HepG2 (cell line): ENCODE data around the gene CLIC3. TPM values are rescaled to one million over a fixed set of nuclear protein-coding genes. Genes with fewer than 3 reads are reported as not detected.

Experiments used
- ETV6 ChIP-seq: sonication (generic); formaldehyde crosslinking; conservative IDR thresholded peaks from 2 replicates; pipeline ENCODE4 v1.4.0; 2020; ENCODE audit warnings: missing genetic modification reagents
- HNRNPLL ChIP-seq: fragments of 200-400 bp; formaldehyde crosslinking; IDR thresholded peaks from 2 replicates; pipeline ENCODE4 v1.6.1; 2017; ENCODE audit warnings: mild to moderate bottlenecking, low read depth, low read length; ENCODE audit not compliant: poor library complexity, severe bottlenecking
- MIER2 ChIP-seq: IDR thresholded peaks from 2 replicates; pipeline ENCODE4 v1.6.1; 2016; ENCODE audit warnings: missing biosample characterization, missing genetic modification reagents
- MYPOP ChIP-seq: sonication (generic); formaldehyde crosslinking; IDR thresholded peaks from 2 replicates; pipeline ENCODE4 v1.8.1; 2023; ENCODE audit warnings: mild to moderate bottlenecking, moderate library complexity, missing genetic modification reagents
- NR1H2 ChIP-seq: sonication (generic); formaldehyde crosslinking; IDR thresholded peaks from 2 replicates; pipeline ENCODE4 v1.8.1; 2022; ENCODE audit warnings: low read depth, missing genetic modification reagents, borderline replicate concordance
- SP5 ChIP-seq: IDR thresholded peaks from 2 replicates; pipeline ENCODE4 v1.6.1; 2016; ENCODE audit warnings: low read depth, borderline replicate concordance
- STAT6 ChIP-seq: sonication (generic); formaldehyde crosslinking; IDR thresholded peaks from 2 replicates; pipeline ENCODE4 v1.4.0; 2020; ENCODE audit warnings: missing genetic modification reagents, mild to moderate bottlenecking, borderline replicate concordance
- ZNF10 ChIP-seq: sonication (generic); formaldehyde crosslinking; IDR thresholded peaks from 2 replicates; pipeline ENCODE4 v1.4.0; 2020; ENCODE audit warnings: mild to moderate bottlenecking, low read depth, missing genetic modification reagents, borderline replicate concordance
- ZNF235 ChIP-seq: sonication (generic); formaldehyde crosslinking; IDR thresholded peaks from 2 replicates; pipeline ENCODE4 v1.8.1; 2023; ENCODE audit warnings: mild to moderate bottlenecking, missing genetic modification reagents, borderline replicate concordance
- ZNF317 ChIP-seq: sonication (generic); formaldehyde crosslinking; IDR thresholded peaks from 2 replicates; pipeline ENCODE4 v1.5.0; 2020; ENCODE audit warnings: mild to moderate bottlenecking, missing genetic modification reagents
- ZNF512B ChIP-seq: sonication (generic); formaldehyde crosslinking; IDR thresholded peaks from 2 replicates; pipeline ENCODE4 v1.5.1; 2020; ENCODE audit warnings: missing genetic modification reagents, mild to moderate bottlenecking, borderline replicate concordance
- ZSCAN25 ChIP-seq: sonication (generic); formaldehyde crosslinking; IDR thresholded peaks from 2 replicates; pipeline ENCODE4 v1.8.0; 2022; ENCODE audit warnings: mild to moderate bottlenecking, missing genetic modification reagents
- polyA plus RNA-seq, 8 experiments: library from polyadenylated mRNA; depleted of rRNA in 3 of 8; stranded (reverse) in 7 of 8; unstranded in 1 of 8; fragments of >200 nt; fragmentation: Illumina TruSeq in 4 of 8; extraction: Trizol in 4 of 8; gene quantifications; 2 replicates each; pipeline versions ENCODE4 v1.2.1 to v1.2.3, GENCODE V29; 2011 to 2016; ENCODE audit warnings: low read depth in 4 of 8, missing spikeins in 1 of 8, mixed read lengths in 1 of 8; ENCODE audit not compliant: insufficient read depth in 1 of 8
- total RNA-seq, 5 experiments: library from RNA; depleted of rRNA; stranded (reverse); fragments of >200 nt; fragmentation: Illumina TruSeq; extraction: Trizol; gene quantifications; 2 replicates each; pipeline ENCODE4 v1.2.3, GENCODE V29; 2016; ENCODE audit warnings: low read depth in 1 of 5

CLIC3 gene
- total and polyA plus RNA-seq, 2 of the 13 experiments (the other 11 are each of a cell fraction or from before 2014, with no cell fraction given), result 0.51 to 1.5 TPM

GRCh38 chr9:136945333-136946227, 50.8 kb downstream of the CLIC3 start (continued):
- TF ChIP-seq STAT6 (CRISPR knock-in tag) (no peak; the same call in 1 of the 2 replicates), NR1H2 (CRISPR knock-in tag) (no peak), ZNF317 (no peak), ZNF235 (CRISPR knock-in tag) (0 out of 2 replicates have a peak, but pooled peaks have one; percentile 44), ZNF512B (CRISPR knock-in tag) (no peak), ZNF10 (CRISPR knock-in tag) (no peak), HNRNPLL (peak; percentile 24), ETV6 (CRISPR knock-in tag) (no peak), MYPOP (CRISPR knock-in tag) (no peak), MIER2 (CRISPR knock-in tag) (no peak), SP5 (peak; percentile 73; the same call in 1 of the 2 replicates), ZSCAN25 (CRISPR knock-in tag) (no peak)

Other genes with a start within 250 kb of the CLIC3 start
Only the 30 nearest of the 38 such genes appear.
- gene TMEM141, start 205.2 kb downstream of the CLIC3 start, total RNA-seq (2016; rRNA removed; fragmentation: Illumina TruSeq; extraction: Trizol), result 81.0 and 84.7 TPM in 2 replicates
- gene TMEM141, start 205.2 kb downstream of the CLIC3 start, polyA plus RNA-seq (2011; rRNA removed), result 199 and 202 TPM in 2 replicates
- 3.0 and 5.0 TPM in 2 replicates for gene CCDC183, start 200.2 kb downstream of the CLIC3 start, total RNA-seq (2016; rRNA removed; fragmentation: Illumina TruSeq; extraction: Trizol)
- 66.4 and 91.2 TPM in 2 replicates for gene CCDC183, start 200.2 kb downstream of the CLIC3 start, polyA plus RNA-seq (2011; rRNA removed)
- 66.4 and 81.5 TPM in 2 replicates for gene RABL6, start 188.6 kb downstream of the CLIC3 start, total RNA-seq (2016; rRNA removed; fragmentation: Illumina TruSeq; extraction: Trizol)
- gene RABL6, start 188.6 kb downstream of the CLIC3 start, polyA plus RNA-seq (2011; rRNA removed), result 125 and 139 TPM in 2 replicates
- 0.48 and 1.1 TPM in 2 replicates for gene AJM1, start 154.1 kb downstream of the CLIC3 start, total RNA-seq (2016; rRNA removed; fragmentation: Illumina TruSeq; extraction: Trizol)
- 1.2 and 1.4 TPM in 2 replicates for gene AJM1, start 154.1 kb downstream of the CLIC3 start, polyA plus RNA-seq (2011; rRNA removed)
- 155 and 192 TPM in 2 replicates for gene PHPT1, start 147.2 kb downstream of the CLIC3 start, total RNA-seq (2016; rRNA removed; fragmentation: Illumina TruSeq; extraction: Trizol)
- gene PHPT1, start 147.2 kb downstream of the CLIC3 start, polyA plus RNA-seq (2011; rRNA removed), result 184 and 189 TPM in 2 replicates
- 1.2 and 6.0 TPM in 2 replicates for gene MAMDC4, start 144.2 kb downstream of the CLIC3 start, total RNA-seq (2016; rRNA removed; fragmentation: Illumina TruSeq; extraction: Trizol)
- 6.8 and 7.9 TPM in 2 replicates for gene MAMDC4, start 144.2 kb downstream of the CLIC3 start, polyA plus RNA-seq (2011; rRNA removed)
- gene EDF1, start 130.3 kb downstream of the CLIC3 start, total RNA-seq (2016; rRNA removed; fragmentation: Illumina TruSeq; extraction: Trizol), result 379 and 474 TPM in 2 replicates
- gene EDF1, start 130.3 kb downstream of the CLIC3 start, polyA plus RNA-seq (2011; rRNA removed), result 235 and 269 TPM in 2 replicates
- 13.4 and 13.6 TPM in 2 replicates for gene TRAF2, start 110.1 kb downstream of the CLIC3 start, total RNA-seq (2016; rRNA removed; fragmentation: Illumina TruSeq; extraction: Trizol)
- gene TRAF2, start 110.1 kb downstream of the CLIC3 start, polyA plus RNA-seq (2011; rRNA removed), result 12.4 and 15.5 TPM in 2 replicates
- gene FBXW5, start 51.8 kb downstream of the CLIC3 start, total RNA-seq (2016; rRNA removed; fragmentation: Illumina TruSeq; extraction: Trizol), result 47.4 and 60.4 TPM in 2 replicates
- gene FBXW5, start 51.8 kb downstream of the CLIC3 start, polyA plus RNA-seq (2011; rRNA removed), result 52.0 and 76.2 TPM in 2 replicates
- gene C8G, start 51.3 kb downstream of the CLIC3 start, total RNA-seq (2016; rRNA removed; fragmentation: Illumina TruSeq; extraction: Trizol), result 2.0 and 4.9 TPM in 2 replicates
- gene C8G, start 51.3 kb downstream of the CLIC3 start, polyA plus RNA-seq (2011; rRNA removed), result 12.8 and 18.3 TPM in 2 replicates
- 1.2 and 3.4 TPM in 2 replicates for gene LCN12, start 44.3 kb downstream of the CLIC3 start, total RNA-seq (2016; rRNA removed; fragmentation: Illumina TruSeq; extraction: Trizol)
- gene LCN12, start 44.3 kb downstream of the CLIC3 start, polyA plus RNA-seq (2011; rRNA removed), result 6.9 and 7.5 TPM in 2 replicates
- gene PTGDS, start 19.1 kb downstream of the CLIC3 start, total RNA-seq (2016; rRNA removed; fragmentation: Illumina TruSeq; extraction: Trizol), result 0.33 TPM in 1 of 2 replicates, not detected in the other
- gene PTGDS, start 19.1 kb downstream of the CLIC3 start, polyA plus RNA-seq (2011; rRNA removed), result 0.31 and 0.50 TPM in 2 replicates
- not detected in 2 replicates for gene LCNL1, start 13.6 kb downstream of the CLIC3 start, total RNA-seq (2016; rRNA removed; fragmentation: Illumina TruSeq; extraction: Trizol)
- gene LCNL1, start 13.6 kb downstream of the CLIC3 start, polyA plus RNA-seq (2011; rRNA removed), result not detected in 2 replicates
- 20.7 and 31.9 TPM in 2 replicates for gene PAXX, start 4.1 kb downstream of the CLIC3 start, total RNA-seq (2016; rRNA removed; fragmentation: Illumina TruSeq; extraction: Trizol)
- 14.0 and 18.0 TPM in 2 replicates for gene PAXX, start 4.1 kb downstream of the CLIC3 start, polyA plus RNA-seq (2011; rRNA removed)
- gene ABCA2, start 31.7 kb upstream of the CLIC3 start, total RNA-seq (2016; rRNA removed; fragmentation: Illumina TruSeq; extraction: Trizol), result 0.72 and 2.9 TPM in 2 replicates
- 19.2 and 21.0 TPM in 2 replicates for gene ABCA2, start 31.7 kb upstream of the CLIC3 start, polyA plus RNA-seq (2011; rRNA removed)
- gene FUT7, start 35.5 kb upstream of the CLIC3 start, total RNA-seq (2016; rRNA removed; fragmentation: Illumina TruSeq; extraction: Trizol), result not detected in 2 replicates
- gene FUT7, start 35.5 kb upstream of the CLIC3 start, polyA plus RNA-seq (2011; rRNA removed), result 0.05 TPM in 1 of 2 replicates, not detected in the other
- gene NPDC1, start 49.6 kb upstream of the CLIC3 start, total RNA-seq (2016; rRNA removed; fragmentation: Illumina TruSeq; extraction: Trizol), result 0.63 and 0.84 TPM in 2 replicates
- 5.4 and 7.0 TPM in 2 replicates for gene NPDC1, start 49.6 kb upstream of the CLIC3 start, polyA plus RNA-seq (2011; rRNA removed)
- gene ENTPD2, start 57.5 kb upstream of the CLIC3 start, total RNA-seq (2016; rRNA removed; fragmentation: Illumina TruSeq; extraction: Trizol), result 0.87 and 0.95 TPM in 2 replicates
- 3.2 and 4.1 TPM in 2 replicates for gene ENTPD2, start 57.5 kb upstream of the CLIC3 start, polyA plus RNA-seq (2011; rRNA removed)
- gene SAPCD2, start 74.0 kb upstream of the CLIC3 start, total RNA-seq (2016; rRNA removed; fragmentation: Illumina TruSeq; extraction: Trizol), result 35.9 and 42.8 TPM in 2 replicates
- 18.7 and 21.9 TPM in 2 replicates for gene SAPCD2, start 74.0 kb upstream of the CLIC3 start, polyA plus RNA-seq (2011; rRNA removed)
- 6.2 and 6.4 TPM in 2 replicates for gene UAP1L1, start 80.9 kb upstream of the CLIC3 start, total RNA-seq (2016; rRNA removed; fragmentation: Illumina TruSeq; extraction: Trizol)
- 5.4 and 6.0 TPM in 2 replicates for gene UAP1L1, start 80.9 kb upstream of the CLIC3 start, polyA plus RNA-seq (2011; rRNA removed)
- 19.0 and 48.9 TPM in 2 replicates for gene MAN1B1, start 90.4 kb upstream of the CLIC3 start, total RNA-seq (2016; rRNA removed; fragmentation: Illumina TruSeq; extraction: Trizol)
- gene MAN1B1, start 90.4 kb upstream of the CLIC3 start, polyA plus RNA-seq (2011; rRNA removed), result 59.5 and 60.6 TPM in 2 replicates
- gene DPP7, start 118.2 kb upstream of the CLIC3 start, total RNA-seq (2016; rRNA removed; fragmentation: Illumina TruSeq; extraction: Trizol), result 0.66 and 1.2 TPM in 2 replicates
- gene DPP7, start 118.2 kb upstream of the CLIC3 start, polyA plus RNA-seq (2011; rRNA removed), result 4.5 and 6.5 TPM in 2 replicates
- gene GRIN1, start 142.6 kb upstream of the CLIC3 start, total RNA-seq (2016; rRNA removed; fragmentation: Illumina TruSeq; extraction: Trizol), result not detected in 2 replicates
- 0.05 and 0.13 TPM in 2 replicates for gene GRIN1, start 142.6 kb upstream of the CLIC3 start, polyA plus RNA-seq (2011; rRNA removed)
- gene LRRC26, start 173.5 kb upstream of the CLIC3 start, total RNA-seq (2016; rRNA removed; fragmentation: Illumina TruSeq; extraction: Trizol), result not detected in 2 replicates
- gene LRRC26, start 173.5 kb upstream of the CLIC3 start, polyA plus RNA-seq (2011; rRNA removed), result not detected in 2 replicates
- gene TMEM210, start 175.5 kb upstream of the CLIC3 start, total RNA-seq (2016; rRNA removed; fragmentation: Illumina TruSeq; extraction: Trizol), result not detected in 2 replicates
- gene TMEM210, start 175.5 kb upstream of the CLIC3 start, polyA plus RNA-seq (2011; rRNA removed), result not detected in 2 replicates
- gene ANAPC2, start 192.0 kb upstream of the CLIC3 start, total RNA-seq (2016; rRNA removed; fragmentation: Illumina TruSeq; extraction: Trizol), result 7.4 and 12.3 TPM in 2 replicates
- 15.4 and 21.6 TPM in 2 replicates for gene ANAPC2, start 192.0 kb upstream of the CLIC3 start, polyA plus RNA-seq (2011; rRNA removed)
- 41.2 and 49.4 TPM in 2 replicates for gene SSNA1, start 192.1 kb upstream of the CLIC3 start, total RNA-seq (2016; rRNA removed; fragmentation: Illumina TruSeq; extraction: Trizol)
- gene SSNA1, start 192.1 kb upstream of the CLIC3 start, polyA plus RNA-seq (2011; rRNA removed), result 35.9 and 44.8 TPM in 2 replicates
- gene TPRN, start 204.2 kb upstream of the CLIC3 start, total RNA-seq (2016; rRNA removed; fragmentation: Illumina TruSeq; extraction: Trizol), result 17.5 and 19.2 TPM in 2 replicates
- gene TPRN, start 204.2 kb upstream of the CLIC3 start, polyA plus RNA-seq (2011; rRNA removed), result 10.1 and 12.4 TPM in 2 replicates
- gene TMEM203, start 209.1 kb upstream of the CLIC3 start, total RNA-seq (2016; rRNA removed; fragmentation: Illumina TruSeq; extraction: Trizol), result 36.7 and 36.9 TPM in 2 replicates
- gene TMEM203, start 209.1 kb upstream of the CLIC3 start, polyA plus RNA-seq (2011; rRNA removed), result 23.0 and 23.4 TPM in 2 replicates
- 4.9 and 8.7 TPM in 2 replicates for gene NDOR1, start 209.1 kb upstream of the CLIC3 start, total RNA-seq (2016; rRNA removed; fragmentation: Illumina TruSeq; extraction: Trizol)
- 3.6 and 4.2 TPM in 2 replicates for gene NDOR1, start 209.1 kb upstream of the CLIC3 start, polyA plus RNA-seq (2011; rRNA removed)